ENCODE measurements around the gene EFL1. TPM values are rescaled to one million over a fixed set of nuclear protein-coding genes. Genes with fewer than 3 reads are reported as not detected.

Gene EFL1
- total and polyA plus RNA-seq, 10 of the 15 experiments (the other 5 are each of a cell fraction or from before 2014, with no cell fraction given) = 6.2 to 42.3 (median 24.7) TPM

DNA sequence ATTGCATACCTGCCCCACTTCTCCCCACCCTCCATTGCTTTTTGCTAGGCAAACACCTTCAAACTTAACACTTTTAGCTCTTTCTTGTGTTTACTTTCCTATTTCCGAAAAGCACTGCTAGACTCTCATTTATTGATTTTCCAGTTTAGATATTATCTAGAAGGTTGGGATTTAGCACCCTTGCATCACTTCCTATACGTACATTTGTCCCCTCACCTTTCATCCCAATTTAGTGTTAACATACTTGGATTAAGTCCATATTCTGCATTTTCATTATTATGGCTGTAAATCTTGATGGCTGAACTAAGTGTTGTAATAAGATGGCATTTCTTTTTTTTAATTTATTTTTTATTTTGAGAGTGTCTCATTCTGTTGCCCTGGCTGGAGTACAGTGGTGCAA is 47.3 kb upstream of the EFL1 start (continued):
- TF ChIP-seq, protein P1, sequence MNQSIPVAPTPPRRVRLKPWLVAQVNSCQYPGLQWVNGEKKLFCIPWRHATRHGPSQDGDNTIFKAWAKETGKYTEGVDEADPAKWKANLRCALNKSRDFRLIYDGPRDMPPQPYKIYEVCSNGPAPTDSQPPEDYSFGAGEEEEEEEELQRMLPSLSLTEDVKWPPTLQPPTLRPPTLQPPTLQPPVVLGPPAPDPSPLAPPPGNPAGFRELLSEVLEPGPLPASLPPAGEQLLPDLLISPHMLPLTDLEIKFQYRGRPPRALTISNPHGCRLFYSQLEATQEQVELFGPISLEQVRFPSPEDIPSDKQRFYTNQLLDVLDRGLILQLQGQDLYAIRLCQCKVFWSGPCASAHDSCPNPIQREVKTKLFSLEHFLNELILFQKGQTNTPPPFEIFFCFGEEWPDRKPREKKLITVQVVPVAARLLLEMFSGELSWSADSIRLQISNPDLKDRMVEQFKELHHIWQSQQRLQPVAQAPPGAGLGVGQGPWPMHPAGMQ (IDR thresholded peaks at IDR 0.05; ENCODE audit: borderline replicate concordance) = no peak
- TF ChIP-seq, protein P2, sequence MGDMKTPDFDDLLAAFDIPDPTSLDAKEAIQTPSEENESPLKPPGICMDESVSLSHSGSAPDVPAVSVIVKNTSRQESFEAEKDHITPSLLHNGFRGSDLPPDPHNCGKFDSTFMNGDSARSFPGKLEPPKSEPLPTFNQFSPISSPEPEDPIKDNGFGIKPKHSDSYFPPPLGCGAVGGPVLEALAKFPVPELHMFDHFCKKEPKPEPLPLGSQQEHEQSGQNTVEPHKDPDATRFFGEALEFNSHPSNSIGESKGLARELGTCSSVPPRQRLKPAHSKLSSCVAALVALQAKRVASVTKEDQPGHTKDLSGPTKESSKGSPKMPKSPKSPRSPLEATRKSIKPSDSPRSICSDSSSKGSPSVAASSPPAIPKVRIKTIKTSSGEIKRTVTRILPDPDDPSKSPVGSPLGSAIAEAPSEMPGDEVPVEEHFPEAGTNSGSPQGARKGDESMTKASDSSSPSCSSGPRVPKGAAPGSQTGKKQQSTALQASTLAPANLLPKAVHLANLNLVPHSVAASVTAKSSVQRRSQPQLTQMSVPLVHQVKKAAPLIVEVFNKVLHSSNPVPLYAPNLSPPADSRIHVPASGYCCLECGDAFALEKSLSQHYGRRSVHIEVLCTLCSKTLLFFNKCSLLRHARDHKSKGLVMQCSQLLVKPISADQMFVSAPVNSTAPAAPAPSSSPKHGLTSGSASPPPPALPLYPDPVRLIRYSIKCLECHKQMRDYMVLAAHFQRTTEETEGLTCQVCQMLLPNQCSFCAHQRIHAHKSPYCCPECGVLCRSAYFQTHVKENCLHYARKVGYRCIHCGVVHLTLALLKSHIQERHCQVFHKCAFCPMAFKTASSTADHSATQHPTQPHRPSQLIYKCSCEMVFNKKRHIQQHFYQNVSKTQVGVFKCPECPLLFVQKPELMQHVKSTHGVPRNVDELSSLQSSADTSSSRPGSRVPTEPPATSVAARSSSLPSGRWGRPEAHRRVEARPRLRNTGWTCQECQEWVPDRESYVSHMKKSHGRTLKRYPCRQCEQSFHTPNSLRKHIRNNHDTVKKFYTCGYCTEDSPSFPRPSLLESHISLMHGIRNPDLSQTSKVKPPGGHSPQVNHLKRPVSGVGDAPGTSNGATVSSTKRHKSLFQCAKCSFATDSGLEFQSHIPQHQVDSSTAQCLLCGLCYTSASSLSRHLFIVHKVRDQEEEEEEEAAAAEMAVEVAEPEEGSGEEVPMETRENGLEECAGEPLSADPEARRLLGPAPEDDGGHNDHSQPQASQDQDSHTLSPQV (IDR thresholded peaks at IDR 0.05) = no peak
- TF ChIP-seq BRCA1 (IDR thresholded peaks at IDR 0.05; ENCODE audit: low read depth, low read length) (no peak), CEBPB (IDR thresholded peaks at IDR 0.05; ENCODE audit: borderline replicate concordance in 1 of 2, low read depth in 2 of 2, low read length in 2 of 2) (no peak)

DNA sequence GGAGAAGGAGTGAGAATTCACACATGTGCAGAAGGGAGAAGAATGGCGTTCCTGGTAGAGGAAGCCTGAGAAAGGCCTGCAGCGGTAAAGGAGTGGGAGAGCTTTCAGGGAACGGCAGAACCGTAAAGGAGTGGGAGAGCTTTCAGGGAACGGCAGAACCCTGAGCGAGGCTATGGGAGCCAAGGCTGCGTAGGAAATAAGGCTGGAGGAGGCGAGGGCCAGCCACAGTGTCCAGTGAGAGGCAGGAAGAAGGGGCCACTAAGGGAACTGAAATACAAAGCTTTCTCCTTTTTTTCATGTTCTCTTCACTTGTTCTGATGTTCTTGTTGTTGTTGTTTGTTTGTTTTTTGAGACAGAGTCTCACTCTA is 45.2 kb upstream of the EFL1 start:
- DNase-seq (ENCODE audit: low read depth, low spot score) = no peak
- H3K4me2 ChIP-seq (ENCODE audit: control insufficient read depth, insufficient read depth) = no peak overlapping the region
- ChIA-PET CTCF (no interaction called here), SMC1A (ENCODE audit: uncharacterized antibody, unreplicated experiment) (no interaction called here), RAD21 (ENCODE audit: unreplicated experiment) (no interaction called here), POLR2A (no interaction called here)
- WGBS (ENCODE audit: insufficient coverage, insufficient replicate concordance, low lambda C conversion rate, missing lambda C conversion rate) = 48% methylated on average over 4 of the region's 8 CpGs
- no peak for ATAC-seq
- no peak for FAIRE-seq
- no peaks in the 10 kb centered on the region; the same call in 2 of the 3 replicates for H3K9me3 ChIP-seq (replicated peaks; ENCODE audit: control insufficient read depth, insufficient read depth, low read length)
- no peak overlapping the region for H3K4me3 ChIP-seq
- intact Hi-C loops (cut with micrococcal nuclease; ENCODE audit: unreplicated experiment) (no loop called here), in situ Hi-C loops (cut with MboI) (no loop called here)
- H3K79me2 ChIP-seq (ENCODE audit: control insufficient read depth, insufficient read depth, low read length) = no peaks in the 10 kb centered on the region
- no peak overlapping the region for H3K9ac ChIP-seq (ENCODE audit: control insufficient read depth, insufficient read depth, low read length)
- H3K36me3 ChIP-seq (ENCODE audit: control insufficient read depth in 2 of 2, insufficient read depth in 2 of 2, low read length in 1 of 2) = no peaks in the 10 kb centered on the region
- no peak overlapping the region for H2AFZ ChIP-seq (ENCODE audit: control insufficient read depth, low read depth, low read length)
- H3K4me1 ChIP-seq (ENCODE audit: control insufficient read depth, insufficient read depth, low read length) = no peaks in the 10 kb centered on the region
- 0 out of 4 replicates have a peak, but pooled peaks cover 0 to 3% of the 10 kb centered on the region in 2 experiments for H3K27me3 ChIP-seq (replicated peaks in 1 of 2; ENCODE audit: control insufficient read depth in 2 of 2, insufficient read depth in 2 of 2, low read length in 1 of 2)
- no peaks in the 10 kb centered on the region for H4K20me1 ChIP-seq (ENCODE audit: control insufficient read depth, insufficient read depth)
- no peak overlapping the region for H3K27ac ChIP-seq (ENCODE audit: control insufficient read depth, insufficient read depth)
- BruUV-seq (replicated peaks) = no TSS peak
- TF ChIP-seq SP1 (IDR thresholded peaks at IDR 0.05; ENCODE audit: low read depth, low read length) = no peak
- no peak for TF ChIP-seq MYC (IDR thresholded peaks at IDR 0.05; ENCODE audit: insufficient read depth, insufficient read length, insufficient replicate concordance, low read length, severe bottlenecking)
- TF ChIP-seq GATAD2B (conservative IDR thresholded peaks at IDR 0.05; ENCODE audit: low read depth) = no peak
- TF ChIP-seq EGR1 (IDR thresholded peaks at IDR 0.05; ENCODE audit: borderline replicate concordance in 1 of 2, low read depth in 2 of 2, low read length in 2 of 2) = no peak
- TF ChIP-seq MYB (IDR thresholded peaks at IDR 0.05; ENCODE audit: borderline replicate concordance, low read depth, low read length) = no peak
- no peak for TF ChIP-seq JUNB (IDR thresholded peaks at IDR 0.05)
- TF ChIP-seq TAF1 (IDR thresholded peaks at IDR 0.05; ENCODE audit: borderline replicate concordance, low read depth, low read length) = no peak
- TF ChIP-seq ZSCAN29 (IDR thresholded peaks at IDR 0.05) = no peak
- no peak for TF ChIP-seq HDGF (IDR thresholded peaks at IDR 0.05)
- no peak for TF ChIP-seq BCL11A (IDR thresholded peaks at IDR 0.05; ENCODE audit: low read depth, low read length)
- TF ChIP-seq RBBP5 (conservative IDR thresholded peaks at IDR 0.05) = no peak
- TF ChIP-seq, protein P3, sequence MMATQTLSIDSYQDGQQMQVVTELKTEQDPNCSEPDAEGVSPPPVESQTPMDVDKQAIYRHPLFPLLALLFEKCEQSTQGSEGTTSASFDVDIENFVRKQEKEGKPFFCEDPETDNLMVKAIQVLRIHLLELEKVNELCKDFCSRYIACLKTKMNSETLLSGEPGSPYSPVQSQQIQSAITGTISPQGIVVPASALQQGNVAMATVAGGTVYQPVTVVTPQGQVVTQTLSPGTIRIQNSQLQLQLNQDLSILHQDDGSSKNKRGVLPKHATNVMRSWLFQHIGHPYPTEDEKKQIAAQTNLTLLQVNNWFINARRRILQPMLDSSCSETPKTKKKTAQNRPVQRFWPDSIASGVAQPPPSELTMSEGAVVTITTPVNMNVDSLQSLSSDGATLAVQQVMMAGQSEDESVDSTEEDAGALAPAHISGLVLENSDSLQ (IDR thresholded peaks at IDR 0.05) = no peak
- TF ChIP-seq, protein P4, sequence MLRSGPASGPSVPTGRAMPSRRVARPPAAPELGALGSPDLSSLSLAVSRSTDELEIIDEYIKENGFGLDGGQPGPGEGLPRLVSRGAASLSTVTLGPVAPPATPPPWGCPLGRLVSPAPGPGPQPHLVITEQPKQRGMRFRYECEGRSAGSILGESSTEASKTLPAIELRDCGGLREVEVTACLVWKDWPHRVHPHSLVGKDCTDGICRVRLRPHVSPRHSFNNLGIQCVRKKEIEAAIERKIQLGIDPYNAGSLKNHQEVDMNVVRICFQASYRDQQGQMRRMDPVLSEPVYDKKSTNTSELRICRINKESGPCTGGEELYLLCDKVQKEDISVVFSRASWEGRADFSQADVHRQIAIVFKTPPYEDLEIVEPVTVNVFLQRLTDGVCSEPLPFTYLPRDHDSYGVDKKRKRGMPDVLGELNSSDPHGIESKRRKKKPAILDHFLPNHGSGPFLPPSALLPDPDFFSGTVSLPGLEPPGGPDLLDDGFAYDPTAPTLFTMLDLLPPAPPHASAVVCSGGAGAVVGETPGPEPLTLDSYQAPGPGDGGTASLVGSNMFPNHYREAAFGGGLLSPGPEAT (IDR thresholded peaks at IDR 0.05; ENCODE audit: low read depth) = no peak

Measured in GM12878 (cell line).